K562 (cell line): ENCODE results near the gene DCAF11. TPM values are rescaled to one million over a fixed set of nuclear protein-coding genes. Genes with fewer than 3 reads are reported as not detected.

Experiments
- CCNT2 ChIP-seq: IDR thresholded peaks from 2 replicates; pipeline ENCODE4 v1.6.1; 2011; ENCODE audit warnings: borderline replicate concordance, low read depth, mild to moderate bottlenecking, moderate library complexity, mixed read lengths, low read length; ENCODE audit not compliant: insufficient read length; ENCODE audit errors: extremely low read depth
- CREBBP ChIP-seq: IDR thresholded peaks from one replicate; pipeline ENCODE4 v1.6.1; 2012; ENCODE audit warnings: low read depth, mild to moderate bottlenecking, control low read depth, inconsistent platforms, low read length
- JUN ChIP-seq, 2 experiments: sonication (generic) in 1 of 2; formaldehyde crosslinking in 1 of 2; IDR thresholded peaks; 2 replicates each; pipeline versions ENCODE4 v1.6.1 to v1.8.0; 2012 to 2022; ENCODE audit warnings: borderline replicate concordance in 2 of 2, mild to moderate bottlenecking in 2 of 2, improper control_type of control experiment in 1 of 2, low read depth in 1 of 2, low read length in 1 of 2, missing genetic modification reagents in 1 of 2
- MCM5 ChIP-seq: fragments of 450-650 bp; IDR thresholded peaks from 2 replicates; pipeline ENCODE4 v1.6.1; 2016; ENCODE audit warnings: low read depth
- MTA3 ChIP-seq: fragments of 450-650 bp; formaldehyde crosslinking; IDR thresholded peaks from 2 replicates; pipeline ENCODE4 v1.6.1; 2017; ENCODE audit warnings: mild to moderate bottlenecking, borderline replicate concordance
- RCOR1 ChIP-seq, 2 experiments: IDR thresholded peaks; 2 replicates each; pipeline ENCODE4 v1.6.1; 2012; ENCODE audit warnings: low read depth in 2 of 2, low read length in 2 of 2, borderline replicate concordance in 1 of 2, improper control_type of control experiment in 1 of 2
- SAP30 ChIP-seq: fragments of 200-600 bp; sonication (generic); IDR thresholded peaks from 2 replicates; pipeline ENCODE4 v1.6.1; 2012; ENCODE audit warnings: borderline replicate concordance, low read depth, mild to moderate bottlenecking, moderate library complexity, low read length, control low read depth, inconsistent platforms; ENCODE audit not compliant: insufficient read depth, poor library complexity, severe bottlenecking
- TBL1XR1 ChIP-seq, 2 experiments: IDR thresholded peaks; 2 replicates each; pipeline ENCODE4 v1.6.1; 2012; ENCODE audit warnings: improper control_type of control experiment in 2 of 2, low read length in 2 of 2, mild to moderate bottlenecking in 1 of 2
- ZBTB7A ChIP-seq: IDR thresholded peaks from 2 replicates; pipeline ENCODE4 v1.6.1; 2011; ENCODE audit warnings: low read depth, mild to moderate bottlenecking, low read length, moderate library complexity, borderline replicate concordance; ENCODE audit not compliant: control insufficient read depth
- ZNF384 ChIP-seq: IDR thresholded peaks from 2 replicates; pipeline ENCODE4 v1.6.1; 2012; ENCODE audit warnings: low read depth, low read length, improper control_type of control experiment
- polyA plus RNA-seq, 8 experiments: library from polyadenylated mRNA; depleted of rRNA in 4 of 8; stranded (reverse) in 5 of 8; unstranded in 3 of 8; fragments of >200 nt; fragmentation: Nextera tagmentation in 2 of 8; fragmentation: Illumina TruSeq in 1 of 8; extraction: Ambion mirVana in 2 of 8; extraction: Trizol in 1 of 8; gene quantifications; 2 replicates each; pipeline versions ENCODE4 v1.2.1 to v1.2.3, GENCODE V29; 2011 to 2014; ENCODE audit warnings: inconsistent platforms in 1 of 8, missing spikeins in 1 of 8
- total RNA-seq, 7 experiments: library from RNA; depleted of rRNA in 6 of 7; stranded (reverse); fragments of >200 nt in 6 of 7; fragmentation: Illumina TruSeq in 2 of 7; extraction: Trizol in 2 of 7; gene quantifications; 2 replicates each; pipeline versions ENCODE4 v1.2.1 to v1.2.3, GENCODE V29; 2011 to 2021; ENCODE audit warnings: low replicate concordance in 1 of 7
- TF ChIP-seq, protein P1 (sequence below), 2 experiments: fragments of 250-450 bp in 1 of 2; fragments of 450-650 bp in 1 of 2; sonication (Bioruptor Pico) in 1 of 2; IDR thresholded peaks; 2 replicates each; pipeline versions ENCODE4 v1.6.1 to v1.8.0; 2016 to 2021; ENCODE audit warnings: mild to moderate bottlenecking in 2 of 2, moderate library complexity in 2 of 2, missing compliant biosample characterization in 1 of 2, missing genetic modification characterization in 1 of 2
- TF ChIP-seq, protein P2 (sequence below): fragments of 250-450 bp; sonication (Bioruptor Pico); IDR thresholded peaks from 2 replicates; pipeline ENCODE4 v1.4.0; 2020
- TF ChIP-seq, protein P3 (sequence below), 2 experiments: fragments of 450-650 bp in 1 of 2; sonication (generic) in 1 of 2; formaldehyde crosslinking in 1 of 2; IDR thresholded peaks; 2 replicates each; pipeline versions ENCODE4 v1.7.1 to v1.9.0; 2016 to 2022; ENCODE audit warnings: inconsistent platforms in 1 of 2, mild to moderate bottlenecking in 1 of 2, missing genetic modification reagents in 1 of 2

The DCAF11 gene
- total and polyA plus RNA-seq, 9 of the 15 experiments (the other 6 are each of a cell fraction or from before 2014, with no cell fraction given): 8.5 to 46.2 (median 36.4) TPM

DNA sequence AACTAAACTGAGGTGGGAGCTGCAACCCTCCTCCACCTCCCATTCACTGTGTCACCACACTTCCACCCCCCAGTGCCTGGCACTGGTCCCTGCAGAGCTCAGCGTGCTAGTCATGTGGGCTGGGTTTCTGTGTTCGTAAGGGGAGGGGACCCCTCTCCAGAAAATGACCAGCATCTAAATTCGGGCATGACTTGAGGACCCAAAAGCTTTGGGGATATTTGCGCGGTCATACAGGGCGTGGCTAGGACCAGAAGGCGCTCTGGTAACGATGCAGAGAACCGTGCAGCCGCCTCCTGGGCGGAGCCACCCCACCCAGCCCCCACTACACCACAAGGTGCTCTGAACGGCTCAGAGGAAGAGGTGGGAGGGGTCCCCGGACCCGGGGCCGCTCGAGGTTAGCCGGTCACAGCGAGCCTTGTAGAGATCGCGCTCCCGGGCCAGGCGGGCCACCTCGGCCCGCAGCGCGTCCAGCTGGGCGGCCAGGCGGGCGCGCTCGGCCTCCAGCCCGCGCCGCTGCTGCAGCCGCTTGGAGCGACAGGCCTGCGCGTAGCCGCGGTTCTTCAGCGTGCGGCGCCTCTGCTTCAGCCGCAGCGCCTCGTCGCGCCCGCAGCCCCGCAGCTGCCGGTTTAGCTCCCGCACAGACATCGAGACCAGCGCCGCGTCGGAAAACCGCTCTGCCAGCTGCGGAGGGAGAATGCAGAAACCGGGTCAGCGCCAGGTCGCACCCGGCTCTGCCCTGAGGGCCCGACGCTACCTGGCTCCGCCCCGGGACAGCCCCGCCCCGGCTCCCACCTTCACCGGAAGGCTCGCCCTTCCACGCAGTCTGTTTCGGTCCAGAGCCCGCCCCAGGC lies 33.5 kb upstream of the DCAF11 start (continued):
- TF ChIP-seq ZNF384 (no peak), CCNT2 (peak; percentile 59), SAP30 (peak; percentile 25), MTA3 (peak; percentile 65; the same call in 1 of the 2 replicates), ZBTB7A (peak; percentile 37; the same call in 1 of the 2 replicates), CREBBP (no peak), RCOR1 (IDR thresholded peaks at IDR 0.05; ENCODE audit: borderline replicate concordance in 1 of 2, low read depth in 2 of 2, low read length in 2 of 2) (0 out of 4 replicates have a peak, but pooled peaks of 1 of the 2 experiments have one; percentile 4), TBL1XR1 (IDR thresholded peaks at IDR 0.05; ENCODE audit: low read length in 2 of 2) (no peak), MCM5 (no peak), JUN (IDR thresholded peaks at IDR 0.05; ENCODE audit: borderline replicate concordance, low read depth, low read length) (no peak), JUN (CRISPR knock-in tag; IDR thresholded peaks at IDR 0.05; ENCODE audit: borderline replicate concordance) (no peak)
- TF ChIP-seq, protein P1, sequence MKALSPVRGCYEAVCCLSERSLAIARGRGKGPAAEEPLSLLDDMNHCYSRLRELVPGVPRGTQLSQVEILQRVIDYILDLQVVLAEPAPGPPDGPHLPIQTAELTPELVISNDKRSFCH (CRISPR knock-in tag; IDR thresholded peaks at IDR 0.05): no peak
- TF ChIP-seq, protein P1 (tag; IDR thresholded peaks at IDR 0.05): peak; percentile 37; the same call in 1 of the 2 replicates
- TF ChIP-seq, protein P2, sequence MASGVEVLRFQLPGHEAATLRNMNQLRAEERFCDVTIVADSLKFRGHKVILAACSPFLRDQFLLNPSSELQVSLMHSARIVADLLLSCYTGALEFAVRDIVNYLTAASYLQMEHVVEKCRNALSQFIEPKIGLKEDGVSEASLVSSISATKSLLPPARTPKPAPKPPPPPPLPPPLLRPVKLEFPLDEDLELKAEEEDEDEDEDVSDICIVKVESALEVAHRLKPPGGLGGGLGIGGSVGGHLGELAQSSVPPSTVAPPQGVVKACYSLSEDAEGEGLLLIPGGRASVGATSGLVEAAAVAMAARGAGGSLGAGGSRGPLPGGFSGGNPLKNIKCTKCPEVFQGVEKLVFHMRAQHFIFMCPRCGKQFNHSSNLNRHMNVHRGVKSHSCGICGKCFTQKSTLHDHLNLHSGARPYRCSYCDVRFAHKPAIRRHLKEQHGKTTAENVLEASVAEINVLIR (CRISPR knock-in tag): no peak
- TF ChIP-seq, protein P3, sequence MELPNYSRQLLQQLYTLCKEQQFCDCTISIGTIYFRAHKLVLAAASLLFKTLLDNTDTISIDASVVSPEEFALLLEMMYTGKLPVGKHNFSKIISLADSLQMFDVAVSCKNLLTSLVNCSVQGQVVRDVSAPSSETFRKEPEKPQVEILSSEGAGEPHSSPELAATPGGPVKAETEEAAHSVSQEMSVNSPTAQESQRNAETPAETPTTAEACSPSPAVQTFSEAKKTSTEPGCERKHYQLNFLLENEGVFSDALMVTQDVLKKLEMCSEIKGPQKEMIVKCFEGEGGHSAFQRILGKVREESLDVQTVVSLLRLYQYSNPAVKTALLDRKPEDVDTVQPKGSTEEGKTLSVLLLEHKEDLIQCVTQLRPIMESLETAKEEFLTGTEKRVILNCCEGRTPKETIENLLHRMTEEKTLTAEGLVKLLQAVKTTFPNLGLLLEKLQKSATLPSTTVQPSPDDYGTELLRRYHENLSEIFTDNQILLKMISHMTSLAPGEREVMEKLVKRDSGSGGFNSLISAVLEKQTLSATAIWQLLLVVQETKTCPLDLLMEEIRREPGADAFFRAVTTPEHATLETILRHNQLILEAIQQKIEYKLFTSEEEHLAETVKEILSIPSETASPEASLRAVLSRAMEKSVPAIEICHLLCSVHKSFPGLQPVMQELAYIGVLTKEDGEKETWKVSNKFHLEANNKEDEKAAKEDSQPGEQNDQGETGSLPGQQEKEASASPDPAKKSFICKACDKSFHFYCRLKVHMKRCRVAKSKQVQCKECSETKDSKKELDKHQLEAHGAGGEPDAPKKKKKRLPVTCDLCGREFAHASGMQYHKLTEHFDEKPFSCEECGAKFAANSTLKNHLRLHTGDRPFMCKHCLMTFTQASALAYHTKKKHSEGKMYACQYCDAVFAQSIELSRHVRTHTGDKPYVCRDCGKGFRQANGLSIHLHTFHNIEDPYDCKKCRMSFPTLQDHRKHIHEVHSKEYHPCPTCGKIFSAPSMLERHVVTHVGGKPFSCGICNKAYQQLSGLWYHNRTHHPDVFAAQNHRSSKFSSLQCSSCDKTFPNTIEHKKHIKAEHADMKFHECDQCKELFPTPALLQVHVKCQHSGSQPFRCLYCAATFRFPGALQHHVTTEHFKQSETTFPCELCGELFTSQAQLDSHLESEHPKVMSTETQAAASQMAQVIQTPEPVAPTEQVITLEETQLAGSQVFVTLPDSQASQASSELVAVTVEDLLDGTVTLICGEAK (IDR thresholded peaks at IDR 0.05): no peak
- TF ChIP-seq, protein P3 (CRISPR knock-in tag; IDR thresholded peaks at IDR 0.05): no peak
